ENCODE data around the gene CAMK1G. TPM values are rescaled to one million over a fixed set of nuclear protein-coding genes. Genes with fewer than 3 reads are reported as not detected.

The CAMK1G gene
- polyA plus RNA-seq, 1 donor (not counting 4 experiments of a cell fraction or from before 2014, with no cell fraction given) = not detected

DNA sequence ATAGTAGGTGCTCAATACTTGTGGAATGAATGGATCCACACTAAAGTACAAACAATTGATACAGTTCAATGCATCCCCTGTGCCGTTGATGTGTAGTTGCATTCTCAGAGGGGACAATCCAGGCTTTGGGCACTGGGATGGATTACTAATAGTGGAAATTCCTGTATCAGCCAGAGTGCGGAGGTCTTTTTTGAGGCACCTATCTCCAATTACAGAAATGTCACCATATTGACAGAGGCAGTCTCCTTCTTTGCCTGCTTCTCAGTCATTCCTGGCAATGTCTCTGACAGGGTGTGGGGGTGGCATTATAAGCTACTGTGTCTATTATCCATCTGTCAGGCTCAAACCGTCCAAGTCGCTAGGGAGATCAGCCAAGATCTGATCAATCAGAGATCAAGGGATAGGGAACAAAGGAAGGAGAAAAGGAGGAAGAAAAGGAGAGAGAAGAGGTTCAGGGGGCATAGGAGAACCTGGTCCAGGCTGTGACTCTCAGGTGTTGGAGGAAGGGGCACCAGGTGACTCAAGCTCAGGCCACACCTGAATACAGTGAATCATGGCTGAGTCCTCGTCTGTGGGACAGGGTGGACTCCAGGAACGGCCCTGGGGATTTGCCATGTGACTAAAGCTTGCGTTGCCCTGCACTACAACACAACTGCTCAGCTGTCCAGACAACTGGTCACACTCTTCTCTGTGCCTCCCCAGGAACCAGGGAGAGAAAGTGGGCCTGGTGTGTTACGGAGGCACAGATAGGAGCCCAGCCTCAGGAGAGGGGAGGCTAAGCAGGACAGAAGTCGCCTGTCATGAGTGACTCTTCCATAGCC, 72.1 kb downstream of the CAMK1G start:
- Histone ChIP-seq H3K36me3 (ENCODE audit: control insufficient read depth in 2 of 2, extremely low read depth in 1 of 2, insufficient read depth in 2 of 2, low read length in 2 of 2) (peaks cover 7 to 11% of the 10 kb centered on the region in 2 experiments), H3K9me3 (ENCODE audit: control insufficient read depth, low read depth, low read length) (no peaks in the 10 kb centered on the region), H2AFZ (ENCODE audit: control insufficient read depth, low read length) (no peak overlapping the region), H3K4me3 (ENCODE audit: control insufficient read depth in 2 of 3, extremely low read depth in 1 of 3, insufficient read depth in 2 of 3, low read depth in 1 of 3, low read length in 3 of 3) (no peak overlapping the region), H3K9me1 (ENCODE audit: control insufficient read depth, extremely low read depth, insufficient read depth, low read length) (no peaks in the 10 kb centered on the region), H3K27me3 (ENCODE audit: control insufficient read depth, extremely low read depth, insufficient read depth, low read length) (no peaks in the 10 kb centered on the region), H3K27ac (ENCODE audit: control insufficient read depth, insufficient read depth, low read length) (peak overlapping the region; percentile 100), H3K4me1 (ENCODE audit: control insufficient read depth, extremely low read depth, insufficient read depth, low read length) (peaks cover 71% of the 10 kb centered on the region), H3K9ac (ENCODE audit: control insufficient read depth, extremely low read depth, insufficient read depth, low read length) (peak overlapping the region; percentile 99), H4K20me1 (ENCODE audit: control insufficient read depth, extremely low read depth, insufficient read depth, low read length) (peaks cover 7% of the 10 kb centered on the region), H3K79me2 (ENCODE audit: control insufficient read depth, insufficient read depth, low read length) (peaks cover 32% of the 10 kb centered on the region), H3K4me2 (ENCODE audit: control insufficient read depth, extremely low read depth, insufficient read depth, low read depth, low read length) (peak overlapping the region; percentile 99)
- dilution Hi-C loops (cut with MboI; ENCODE audit: extremely low pct_ligation_motif_present, low sequenced_read_pairs) = no loop called here
- TF ChIP-seq EZH2 (IDR thresholded peaks at IDR 0.05; ENCODE audit: low read length) = no peak
- TF ChIP-seq, protein P1, sequence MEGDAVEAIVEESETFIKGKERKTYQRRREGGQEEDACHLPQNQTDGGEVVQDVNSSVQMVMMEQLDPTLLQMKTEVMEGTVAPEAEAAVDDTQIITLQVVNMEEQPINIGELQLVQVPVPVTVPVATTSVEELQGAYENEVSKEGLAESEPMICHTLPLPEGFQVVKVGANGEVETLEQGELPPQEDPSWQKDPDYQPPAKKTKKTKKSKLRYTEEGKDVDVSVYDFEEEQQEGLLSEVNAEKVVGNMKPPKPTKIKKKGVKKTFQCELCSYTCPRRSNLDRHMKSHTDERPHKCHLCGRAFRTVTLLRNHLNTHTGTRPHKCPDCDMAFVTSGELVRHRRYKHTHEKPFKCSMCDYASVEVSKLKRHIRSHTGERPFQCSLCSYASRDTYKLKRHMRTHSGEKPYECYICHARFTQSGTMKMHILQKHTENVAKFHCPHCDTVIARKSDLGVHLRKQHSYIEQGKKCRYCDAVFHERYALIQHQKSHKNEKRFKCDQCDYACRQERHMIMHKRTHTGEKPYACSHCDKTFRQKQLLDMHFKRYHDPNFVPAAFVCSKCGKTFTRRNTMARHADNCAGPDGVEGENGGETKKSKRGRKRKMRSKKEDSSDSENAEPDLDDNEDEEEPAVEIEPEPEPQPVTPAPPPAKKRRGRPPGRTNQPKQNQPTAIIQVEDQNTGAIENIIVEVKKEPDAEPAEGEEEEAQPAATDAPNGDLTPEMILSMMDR (optimal IDR thresholded peaks at IDR 0.05 in 1 of 3, IDR thresholded peaks at IDR 0.05 in 1 of 3, conservative IDR thresholded peaks at IDR 0.05 in 1 of 3; ENCODE audit: extremely low read depth in 1 of 3, insufficient read depth in 2 of 3, low read length in 3 of 3) = no peak
- FAIRE-seq (peak; percentile 100), DNase-seq (ENCODE audit: low read depth, low spot score) (peak; percentile 100)

DNA sequence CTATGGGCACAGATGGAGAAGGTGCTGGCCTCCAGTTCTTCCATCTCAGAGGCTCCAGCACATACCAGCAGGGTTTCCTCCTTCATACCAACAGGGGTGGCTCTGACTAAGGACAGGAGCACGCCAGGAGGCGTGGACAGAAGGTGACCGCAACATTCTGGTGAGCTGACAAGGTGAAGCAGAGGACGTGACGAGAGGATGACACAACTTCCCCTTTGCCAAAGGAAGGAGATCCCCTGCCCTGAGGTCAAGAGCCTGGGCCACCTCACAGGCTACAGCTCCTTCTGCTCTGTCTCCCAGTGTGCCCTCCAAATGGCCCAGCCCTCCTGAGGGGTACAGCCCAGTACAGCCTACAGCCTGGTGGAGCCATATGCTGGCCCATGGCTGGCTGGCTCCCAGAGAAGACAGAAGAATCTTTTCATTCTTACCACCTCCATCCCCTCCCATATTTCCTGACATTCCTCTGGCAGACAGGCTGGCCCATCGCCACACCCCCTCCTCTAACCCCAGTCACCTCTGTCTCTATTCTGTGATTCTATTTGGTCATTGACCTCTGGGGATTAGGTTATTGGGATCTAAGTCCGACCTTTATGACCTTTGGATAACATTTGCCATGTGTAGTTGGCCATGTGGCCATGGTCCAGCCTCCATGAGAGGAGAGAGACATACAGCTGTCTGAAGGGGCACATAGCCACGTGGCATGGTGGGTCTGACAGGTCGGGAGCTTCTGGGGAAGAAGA, 73.8 kb downstream of the CAMK1G start:
- FAIRE-seq (peak; percentile 100), DNase-seq (ENCODE audit: low read depth, low spot score) (peak; percentile 100)
- Histone ChIP-seq H3K4me2 (ENCODE audit: control insufficient read depth, extremely low read depth, insufficient read depth, low read depth, low read length) (peak overlapping the region; percentile 99), H3K9me3 (ENCODE audit: control insufficient read depth, low read depth, low read length) (no peaks in the 10 kb centered on the region), H3K27ac (ENCODE audit: control insufficient read depth, insufficient read depth, low read length) (peak overlapping the region; percentile 100), H4K20me1 (ENCODE audit: control insufficient read depth, extremely low read depth, insufficient read depth, low read length) (no peaks in the 10 kb centered on the region), H3K36me3 (ENCODE audit: control insufficient read depth in 2 of 2, extremely low read depth in 1 of 2, insufficient read depth in 2 of 2, low read length in 2 of 2) (no peaks in the 10 kb centered on the region), H3K4me3 (ENCODE audit: control insufficient read depth in 2 of 3, extremely low read depth in 1 of 3, insufficient read depth in 2 of 3, low read depth in 1 of 3, low read length in 3 of 3) (peak overlapping the region in 2 of 3 experiments; percentile 29 to 43), H3K27me3 (ENCODE audit: control insufficient read depth, extremely low read depth, insufficient read depth, low read length) (no peaks in the 10 kb centered on the region), H3K9ac (ENCODE audit: control insufficient read depth, extremely low read depth, insufficient read depth, low read length) (peak overlapping the region; percentile 99), H3K79me2 (ENCODE audit: control insufficient read depth, insufficient read depth, low read length) (peaks cover 15% of the 10 kb centered on the region), H3K9me1 (ENCODE audit: control insufficient read depth, extremely low read depth, insufficient read depth, low read length) (no peaks in the 10 kb centered on the region), H2AFZ (ENCODE audit: control insufficient read depth, low read length) (no peak overlapping the region), H3K4me1 (ENCODE audit: control insufficient read depth, extremely low read depth, insufficient read depth, low read length) (peaks cover 68% of the 10 kb centered on the region)
- dilution Hi-C loops (cut with MboI; ENCODE audit: extremely low pct_ligation_motif_present, low sequenced_read_pairs) = no loop called here
- TF ChIP-seq EZH2 (IDR thresholded peaks at IDR 0.05; ENCODE audit: low read length) = no peak
- TF ChIP-seq, protein P1 (optimal IDR thresholded peaks at IDR 0.05 in 1 of 3, IDR thresholded peaks at IDR 0.05 in 1 of 3, conservative IDR thresholded peaks at IDR 0.05 in 1 of 3; ENCODE audit: extremely low read depth in 1 of 3, insufficient read depth in 2 of 3, low read length in 3 of 3) = no peak
